HG02870 (cell line): ENCODE results near the gene PRKCB.

ENCODE experiments used
- ATAC-seq: cut with Tn5 transposase; IDR thresholded peaks from one replicate; pipeline ENCODE4 v1.9.1; 2021; ENCODE audit warnings: mild to moderate bottlenecking, moderate library complexity; ENCODE audit not compliant: unreplicated experiment

Gene PRKCB

DNA sequence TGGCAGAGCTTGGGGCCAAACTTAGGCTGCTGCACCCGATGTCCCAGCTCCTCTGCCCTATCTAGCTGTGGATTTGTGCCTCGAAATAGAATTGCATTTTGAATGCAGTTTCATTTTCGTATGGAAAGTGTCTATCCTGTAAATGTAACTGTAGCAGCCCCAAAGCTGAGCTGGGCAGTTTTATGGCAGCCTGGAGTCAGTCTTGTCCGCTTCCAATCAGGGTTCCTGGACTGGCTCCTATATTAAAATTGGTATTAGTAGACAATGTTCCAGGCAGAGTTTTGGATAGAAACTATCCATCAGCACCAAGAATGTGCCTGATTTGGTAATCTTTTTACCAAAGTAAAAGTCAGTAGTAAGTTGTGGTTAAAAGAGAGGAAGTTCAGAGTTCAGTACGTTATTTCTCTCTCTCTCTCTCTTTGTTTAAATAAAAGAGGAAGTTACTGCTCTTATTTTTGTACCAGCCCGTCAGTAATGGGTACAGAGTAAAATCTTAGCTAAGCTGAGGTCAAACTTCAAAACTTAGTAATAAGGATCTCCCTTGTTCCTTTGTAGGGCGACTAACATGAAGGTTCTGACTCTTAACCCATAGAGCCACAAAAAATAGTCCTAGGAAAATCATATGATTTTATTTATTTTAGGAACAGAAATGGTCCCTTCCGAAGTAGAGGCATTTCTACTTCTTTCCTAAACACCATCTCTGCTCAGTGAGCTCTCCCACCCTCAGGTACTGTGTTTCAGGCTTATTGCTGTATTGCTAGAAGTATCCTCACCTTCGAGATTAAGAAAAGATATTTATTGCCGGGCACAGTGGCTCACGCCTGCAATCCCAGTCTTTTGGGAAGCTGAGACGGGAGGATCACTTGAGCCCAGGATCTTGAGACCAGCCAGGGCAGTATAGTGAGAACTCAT lies 28.0 kb downstream of the PRKCB start:
- peak; percentile 64 for ATAC-seq

DNA sequence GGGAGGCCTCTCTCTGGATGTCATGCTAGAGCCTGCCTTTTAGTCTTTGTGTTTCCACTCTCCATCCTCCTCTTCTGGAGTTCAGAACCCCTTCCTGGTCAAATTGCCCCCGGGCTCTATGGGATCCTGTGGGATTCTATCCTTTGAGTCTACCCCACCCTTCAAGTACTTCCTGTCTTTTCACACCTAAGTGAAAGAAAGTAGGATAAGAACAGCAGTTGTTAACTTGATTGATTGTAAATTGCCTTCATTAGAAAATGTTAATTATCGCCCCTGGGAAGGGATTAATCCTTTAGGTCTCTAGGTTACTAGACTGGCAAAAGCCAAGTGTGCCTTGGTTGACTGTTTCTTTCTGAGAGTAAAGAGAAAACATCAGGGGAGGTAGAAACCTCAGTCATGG lies 30.1 kb downstream of the PRKCB start:
- no peak for ATAC-seq

DNA sequence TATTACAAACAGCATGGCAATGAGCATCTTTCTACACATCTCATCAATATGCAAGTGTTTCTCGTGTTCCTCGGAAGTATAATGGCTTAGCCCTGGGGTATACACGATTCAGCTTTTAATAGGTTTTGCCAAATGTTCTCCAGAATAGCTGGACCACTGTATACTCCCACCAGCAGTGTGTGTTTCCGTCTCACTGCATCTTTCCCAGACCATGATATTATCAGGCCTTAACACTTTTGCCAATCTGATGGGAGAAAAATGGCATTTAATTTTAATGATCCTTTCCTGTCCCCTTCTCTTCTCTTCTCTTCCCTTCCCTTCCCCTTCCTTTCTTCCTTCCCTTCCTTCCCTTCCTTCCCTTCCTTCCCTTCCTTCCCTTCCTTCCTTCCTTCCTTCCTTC lies 30.8 kb downstream of the PRKCB start:
- ATAC-seq = no peak

DNA sequence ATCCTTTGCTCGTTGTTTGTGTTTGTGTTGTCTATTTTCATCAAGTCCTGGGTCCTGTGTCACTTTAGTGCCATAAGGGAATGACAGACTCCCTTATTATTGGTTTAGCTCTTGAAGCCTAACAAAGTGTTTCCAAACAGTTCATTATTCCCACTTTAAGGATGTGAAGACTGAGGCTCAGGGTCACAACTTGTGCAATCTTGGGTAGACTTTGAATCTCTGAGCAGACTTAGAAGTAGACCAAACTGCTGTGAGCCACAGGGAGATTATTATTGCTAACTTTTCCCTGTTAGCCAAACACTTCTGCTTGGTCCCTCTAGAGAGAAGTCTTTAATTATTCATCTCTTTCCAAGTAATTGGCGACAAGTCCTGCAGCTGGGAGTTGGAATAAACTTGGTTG lies 31.8 kb downstream of the PRKCB start:
- no peak for ATAC-seq

DNA sequence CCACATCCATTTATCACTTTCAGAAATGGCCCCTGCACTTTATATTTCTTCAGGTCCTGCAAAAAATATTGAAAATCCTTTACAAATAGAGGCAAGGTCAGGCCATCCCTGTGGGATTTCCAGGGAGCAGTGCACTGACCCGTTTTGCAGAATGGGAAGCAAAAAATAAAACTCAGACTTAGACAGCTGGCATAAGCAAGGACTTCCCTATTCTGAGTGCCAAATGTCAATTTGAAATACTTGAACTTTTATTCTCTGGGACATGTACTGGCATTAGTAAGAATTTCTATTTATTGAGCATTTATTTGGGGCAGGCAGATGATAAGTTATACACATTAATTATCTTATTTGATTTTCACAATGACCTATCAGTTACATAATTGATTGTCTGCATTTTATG lies 32.4 kb downstream of the PRKCB start:
- ATAC-seq = no peak

- ATAC-seq = no peak
Measured at GRCh38 chr16:23869052-23869451, 33.3 kb downstream of the PRKCB start.

DNA sequence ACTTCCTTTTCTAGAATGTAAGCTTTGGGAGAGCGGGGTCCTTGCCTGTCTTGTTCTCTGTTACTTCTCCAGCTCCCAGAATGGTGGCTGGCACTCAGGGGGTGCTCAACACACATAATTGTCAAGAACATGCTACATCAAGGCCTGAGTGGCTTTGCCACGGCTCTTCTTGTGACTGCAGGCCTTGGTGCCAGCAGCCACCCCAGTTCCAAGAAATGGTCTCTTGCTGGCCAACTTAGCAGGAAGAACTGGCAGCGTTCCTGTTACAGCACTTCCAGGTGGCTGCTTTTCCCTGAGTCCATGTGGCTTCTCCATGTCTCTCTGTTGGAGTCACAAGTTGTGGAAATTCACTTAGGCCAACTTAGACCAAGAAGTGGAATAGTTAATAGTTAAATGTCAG lies 36.1 kb downstream of the PRKCB start:
- no peak for ATAC-seq

DNA sequence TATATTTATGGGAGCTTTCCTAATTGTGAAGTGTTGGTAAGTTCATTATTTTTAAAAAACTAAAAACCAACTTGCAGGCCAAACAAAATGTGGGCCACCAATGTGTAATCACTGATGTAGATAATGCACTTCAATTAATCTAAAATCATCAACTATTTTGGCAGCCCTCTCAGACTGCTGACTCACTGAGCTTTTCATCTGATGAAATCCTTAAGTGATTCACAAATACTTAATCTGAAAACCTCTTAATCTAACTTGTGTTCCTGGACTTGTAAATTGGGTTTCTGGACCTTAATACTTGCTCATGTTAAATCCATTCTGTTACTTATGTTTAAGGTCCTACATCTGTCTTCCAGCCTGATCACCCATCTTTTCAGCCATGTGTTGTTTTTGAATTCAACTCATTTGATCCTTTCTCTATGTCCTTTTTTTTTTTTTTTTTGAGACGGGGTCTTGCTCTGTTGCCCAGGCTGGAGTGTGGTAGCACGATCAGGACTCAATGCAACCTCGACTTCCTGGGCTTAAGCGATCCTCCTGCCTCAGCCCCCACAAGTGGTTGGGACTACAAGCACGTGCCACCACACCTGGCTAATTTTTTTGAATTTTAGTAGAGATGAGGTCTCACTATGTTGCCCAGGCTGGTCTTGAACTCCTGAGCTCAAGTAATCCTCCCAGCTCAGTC lies 39.0 kb downstream of the PRKCB start:
- no peak for ATAC-seq

DNA sequence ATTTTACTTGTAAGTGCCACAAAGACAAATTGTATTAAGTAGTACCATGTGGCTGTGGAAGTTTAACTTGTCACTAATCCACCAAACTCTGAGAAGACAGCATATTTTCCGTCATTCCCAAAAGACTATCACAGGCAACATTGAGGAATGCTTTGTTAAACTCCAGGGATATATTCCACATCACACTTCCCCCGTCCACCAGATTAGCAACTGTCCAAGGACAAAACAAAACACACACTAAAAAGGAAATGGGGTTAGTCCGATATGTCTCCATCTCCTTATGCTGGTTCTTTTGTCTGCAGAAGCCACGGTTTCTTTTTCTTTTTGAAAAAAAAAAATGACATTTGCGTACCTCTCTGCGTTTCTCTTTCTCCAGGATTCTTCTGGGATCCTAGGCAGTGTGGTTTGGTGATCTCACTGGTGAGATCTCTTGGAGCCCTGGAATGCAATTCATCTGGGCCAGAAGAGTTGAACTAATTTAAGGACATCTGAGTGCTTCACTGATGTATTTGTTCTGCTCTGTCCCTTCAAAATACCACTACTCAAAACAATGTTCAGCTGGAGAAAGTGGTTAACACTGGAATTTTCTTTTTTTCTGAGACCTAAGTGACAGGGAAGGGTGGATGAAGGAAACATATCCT lies 40.6 kb downstream of the PRKCB start:
- no peak for ATAC-seq

- ATAC-seq = no peak
Measured at GRCh38 chr16:23877107-23878070, 41.6 kb downstream of the PRKCB start.

GRCh38 chr16:23879735-23880373 lies 44.1 kb downstream of the PRKCB start:
- no peak for ATAC-seq

DNA sequence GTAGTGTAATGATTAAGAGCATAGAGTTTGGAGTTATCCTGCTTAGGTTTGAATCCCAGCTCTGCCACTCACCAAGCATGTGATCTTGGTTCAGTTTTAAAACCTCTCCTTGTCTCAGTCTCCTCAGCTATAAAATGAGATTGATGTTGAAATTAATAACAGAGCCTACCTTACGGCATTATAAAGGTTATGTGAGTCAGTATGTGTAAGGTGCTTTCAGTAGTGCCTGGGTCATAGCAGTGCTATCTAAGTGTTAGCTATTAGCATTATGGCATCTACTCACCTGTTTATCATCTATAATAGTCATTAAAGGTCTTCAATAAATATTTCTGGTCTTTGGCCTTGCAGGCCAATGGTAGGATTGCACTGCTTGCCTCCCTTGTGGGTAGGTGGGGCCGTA lies 53.4 kb downstream of the PRKCB start:
- ATAC-seq = no peak

DNA sequence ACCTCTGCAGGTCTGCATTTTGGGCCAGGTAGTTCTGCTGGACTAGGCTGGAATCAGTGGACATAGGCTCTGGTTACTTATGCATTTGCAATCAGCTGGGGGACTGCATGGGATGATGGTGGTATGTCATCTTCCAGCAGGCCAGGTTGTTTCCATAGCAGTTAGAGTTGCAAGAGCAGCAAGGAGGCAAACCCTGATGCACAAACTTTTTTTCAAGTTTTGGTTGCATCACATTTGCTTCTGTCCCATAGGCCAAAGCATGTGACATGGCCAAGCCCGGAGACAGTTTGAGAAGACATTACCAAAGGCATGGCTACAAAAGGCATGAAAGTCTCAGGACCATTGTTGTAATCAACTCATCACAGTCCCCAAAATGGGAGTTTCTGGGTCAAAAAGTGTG lies 58.2 kb downstream of the PRKCB start:
- no peak for ATAC-seq

- no peak for ATAC-seq
Measured at GRCh38 chr16:23895052-23895451, 59.3 kb downstream of the PRKCB start.

DNA sequence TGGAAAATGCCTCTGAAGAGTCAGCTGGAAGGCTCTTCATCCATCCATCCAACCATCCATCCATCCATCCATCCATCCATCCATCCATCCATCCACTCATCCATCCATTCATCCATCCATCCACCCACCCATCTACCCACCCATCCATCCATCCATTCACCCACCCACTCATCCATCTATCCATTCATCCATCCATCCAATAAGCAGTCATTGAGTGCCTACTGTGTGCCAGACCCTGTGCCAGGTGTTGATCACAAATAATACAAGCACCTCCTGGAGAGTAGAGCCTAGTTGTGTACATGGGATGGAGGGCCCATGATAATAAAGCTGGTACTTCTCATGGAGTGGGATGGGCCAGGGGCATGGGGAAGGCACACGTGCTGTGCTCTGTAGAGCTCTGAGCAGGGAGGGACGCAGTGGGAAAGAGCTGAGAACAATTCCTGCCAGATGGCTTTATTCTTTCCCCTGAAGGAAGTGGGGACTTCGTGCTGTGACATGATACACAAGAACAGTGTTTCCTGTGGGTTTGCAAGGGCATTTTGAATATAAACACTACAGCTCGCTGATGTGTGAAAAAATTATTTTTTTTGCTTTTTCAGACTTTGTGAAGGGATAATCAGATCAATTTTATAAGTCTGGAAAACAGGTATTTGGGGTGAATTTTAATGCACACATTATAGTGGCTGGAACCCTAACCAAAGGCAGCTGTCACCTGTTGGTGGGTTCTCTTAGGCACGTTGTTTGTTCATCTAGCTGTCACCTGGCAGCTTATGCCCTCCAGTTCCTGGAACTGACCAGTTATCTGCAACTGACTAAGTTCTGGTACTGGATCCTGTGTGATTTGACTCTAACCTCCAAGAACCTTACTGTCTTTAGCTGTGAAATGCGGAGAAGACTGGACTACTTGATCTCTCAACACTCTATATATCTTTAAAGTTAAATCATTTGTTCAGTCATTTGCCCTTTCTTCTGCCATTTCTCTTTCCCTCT lies 61.3 kb downstream of the PRKCB start:
- no peak for ATAC-seq

GRCh38 chr16:23898682-23899430 lies 63.1 kb downstream of the PRKCB start:
- no peak for ATAC-seq

GRCh38 chr16:23899869-23900268 lies 64.1 kb downstream of the PRKCB start:
- ATAC-seq = no peak

GRCh38 chr16:23900480-23901177 lies 64.8 kb downstream of the PRKCB start:
- ATAC-seq = no peak
